T-helper 1 cell treated with Interleukin-12 subunit alpha and Interleukin-12 subunit beta and Interleukin-4 antibody, amounts not matched to agents 30 ng/mL and 1 ng/mL, for 36 hours (primary cell): ENCODE results near the gene OR2T4. TPM values are rescaled to one million over a fixed set of nuclear protein-coding genes. Genes with fewer than 3 reads are reported as not detected.

Experiments
- intact Hi-C: fragments of 100-400 bp; cut with micrococcal nuclease; formaldehyde crosslinking; loops from one replicate; pipeline ENCODE4 v1.15.1; 2024
- total RNA-seq: library from RNA; stranded (reverse); gene quantifications from 2 replicates; pipeline ENCODE4 v1.2.3, GENCODE V29; 2022

The OR2T4 gene, protein sequence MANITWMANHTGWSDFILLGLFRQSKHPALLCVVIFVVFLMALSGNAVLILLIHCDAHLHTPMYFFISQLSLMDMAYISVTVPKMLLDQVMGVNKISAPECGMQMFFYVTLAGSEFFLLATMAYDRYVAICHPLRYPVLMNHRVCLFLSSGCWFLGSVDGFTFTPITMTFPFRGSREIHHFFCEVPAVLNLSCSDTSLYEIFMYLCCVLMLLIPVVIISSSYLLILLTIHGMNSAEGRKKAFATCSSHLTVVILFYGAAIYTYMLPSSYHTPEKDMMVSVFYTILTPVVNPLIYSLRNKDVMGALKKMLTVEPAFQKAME
- not detected in 2 replicates for total RNA-seq

DNA sequence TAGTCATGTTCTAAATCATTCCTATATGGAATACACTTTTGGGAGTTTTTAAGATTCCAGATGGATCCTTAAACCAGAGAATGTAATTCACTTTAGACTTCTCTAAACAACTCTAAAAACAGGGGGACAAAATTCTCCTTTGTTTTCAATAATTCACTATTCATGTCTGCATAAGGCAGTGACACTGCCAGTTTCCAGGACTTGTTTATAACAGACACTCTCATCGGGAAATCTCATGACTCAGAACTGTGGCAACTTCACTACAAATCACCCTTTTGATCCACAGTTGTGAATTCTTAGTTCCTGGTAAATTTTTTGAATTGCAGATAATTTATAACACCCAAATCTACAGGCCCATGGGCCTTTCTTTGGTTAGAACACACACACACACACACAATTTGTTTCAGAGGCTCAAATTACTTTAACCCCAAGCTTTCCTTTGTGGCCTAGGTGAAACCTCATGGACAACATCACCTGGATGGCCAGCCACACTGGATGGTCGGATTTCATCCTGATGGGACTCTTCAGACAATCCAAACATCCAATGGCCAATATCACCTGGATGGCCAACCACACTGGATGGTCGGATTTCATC is at the start of gene OR2T4:
OR2T4 (plus strand) TSS at position 545 of the 595 bp plus-strand sequence; CDS start at position 545, 0 bp downstream.
- intact Hi-C loops, result no loop called here

DNA sequence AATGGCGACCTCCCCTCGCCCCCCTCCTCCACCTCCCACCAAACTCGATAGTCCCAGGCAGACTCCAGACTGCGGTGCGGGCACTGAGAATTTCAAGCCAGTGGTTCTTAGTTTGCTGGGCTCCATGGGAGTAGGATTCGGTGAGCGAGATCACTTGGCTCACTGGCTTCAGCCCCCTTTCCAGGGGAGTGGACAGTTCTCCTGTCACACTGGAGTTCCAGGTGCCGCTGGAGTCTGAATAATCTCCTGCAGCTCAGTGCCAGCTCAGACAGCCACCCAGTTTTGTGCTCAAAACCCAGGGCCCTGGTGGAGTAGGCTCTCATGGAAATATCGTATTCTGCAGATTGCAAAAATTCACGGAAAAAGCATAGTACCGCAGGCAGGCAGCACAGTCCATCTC is 44.7 kb upstream of the OR2T4 start:
- intact Hi-C loops, result no loop called here

DNA sequence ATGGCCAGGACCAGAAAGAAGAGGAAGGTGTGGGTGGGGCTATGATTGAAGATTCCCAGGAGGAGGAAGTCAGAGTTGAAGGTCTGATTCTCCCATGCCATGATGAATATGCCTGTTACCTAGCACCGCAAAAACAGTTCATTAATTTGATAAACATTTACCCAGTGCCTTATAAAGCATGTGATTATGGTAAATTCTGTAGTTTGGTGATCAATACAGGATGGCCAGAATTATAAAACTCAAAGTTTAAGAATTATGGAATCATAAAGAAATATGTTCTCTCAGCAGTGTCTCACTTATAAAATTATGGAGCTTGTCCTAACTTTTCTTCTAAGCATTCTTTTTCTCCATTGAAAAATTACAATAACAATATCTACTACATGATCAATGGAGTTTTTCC is 37.0 kb upstream of the OR2T4 start, which contains the start of gene OR2M7:
OR2M7 (minus strand) TSS at position 101 of the 400 bp plus-strand sequence; CDS start at position 101, 0 bp downstream.
- intact Hi-C loops, result no loop called here

DNA sequence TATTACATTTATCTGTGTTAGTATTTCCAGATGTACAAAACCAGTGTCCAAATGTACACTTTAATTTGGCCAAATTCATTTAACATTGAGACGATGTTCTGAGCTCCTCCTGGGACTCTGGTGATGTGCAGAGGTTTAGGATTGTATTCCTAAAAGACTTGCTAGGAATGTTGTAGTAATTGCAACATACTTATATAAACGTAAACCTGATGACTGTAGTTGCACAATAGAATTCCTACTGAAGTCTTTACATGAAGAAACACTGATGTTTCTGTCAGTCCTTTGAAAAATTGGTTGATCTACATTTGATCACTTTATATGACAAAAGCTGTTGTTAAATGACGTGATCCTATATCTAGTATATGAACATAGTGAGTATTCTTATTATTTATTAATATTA is 18.0 kb upstream of the OR2T4 start:
- intact Hi-C loops, result no loop called here

DNA sequence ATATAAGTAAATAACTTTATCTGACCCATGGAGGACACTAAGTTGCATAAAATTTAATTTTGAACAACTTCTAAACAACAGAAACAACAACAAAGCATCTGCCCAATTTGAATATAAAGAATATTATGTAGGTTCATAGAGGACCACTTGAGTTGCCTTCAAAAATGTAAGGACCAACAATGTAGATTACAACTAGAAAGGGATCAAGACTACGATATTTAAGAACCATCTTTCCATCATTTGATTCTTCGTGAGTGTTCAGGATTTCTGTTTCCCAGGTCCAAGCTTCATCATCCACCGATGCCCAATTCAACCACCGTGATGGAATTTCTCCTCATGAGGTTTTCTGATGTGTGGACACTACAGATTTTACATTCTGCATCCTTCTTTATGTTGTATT is 13.0 kb upstream of the OR2T4 start, which contains the start of gene OR14C36:
OR14C36 (plus strand) TSS at position 301 of the 400 bp plus-strand sequence; CDS start at position 301, 0 bp downstream.
- intact Hi-C loops, result no loop called here

DNA sequence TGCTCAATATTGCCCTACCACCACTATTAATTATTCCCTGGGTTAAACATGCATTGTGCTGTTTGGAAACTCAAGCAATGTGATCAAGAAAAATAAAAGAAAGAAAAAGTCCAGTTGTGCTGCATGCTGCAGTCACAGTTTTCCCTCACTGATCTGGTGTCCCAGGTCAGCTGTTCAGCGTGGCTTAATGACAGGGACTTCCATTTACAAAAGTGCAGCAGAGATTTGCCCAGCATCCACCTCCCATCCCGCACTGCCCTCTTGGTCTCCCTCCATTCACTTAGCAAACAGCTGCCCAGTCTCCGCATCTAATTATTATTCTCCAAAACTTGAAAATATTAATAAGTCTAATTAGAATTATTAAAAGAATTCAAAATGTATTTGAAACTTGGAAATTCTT is 2.0 kb upstream of the OR2T4 start:
- intact Hi-C loops, result no loop called here

DNA sequence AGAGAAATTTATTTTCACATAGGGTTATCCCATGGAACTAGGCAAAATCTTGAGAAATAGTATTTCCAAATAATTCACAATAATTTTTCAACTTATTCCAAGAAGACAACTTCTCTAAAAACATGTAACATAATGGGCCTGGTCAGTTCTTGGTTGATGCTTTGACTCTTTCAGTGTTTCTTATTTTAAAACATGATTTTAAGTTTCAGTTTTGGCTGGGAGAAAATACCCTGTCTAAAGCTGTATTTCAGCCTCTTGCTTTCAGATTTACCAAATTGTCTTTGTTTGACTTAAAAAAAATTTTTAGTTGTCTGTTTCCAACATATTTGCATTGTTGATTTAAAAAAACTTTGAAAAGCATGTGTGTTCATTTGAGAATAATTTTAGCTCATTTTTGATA is 5.1 kb downstream of the OR2T4 start:
- intact Hi-C loops, result no loop called here

DNA sequence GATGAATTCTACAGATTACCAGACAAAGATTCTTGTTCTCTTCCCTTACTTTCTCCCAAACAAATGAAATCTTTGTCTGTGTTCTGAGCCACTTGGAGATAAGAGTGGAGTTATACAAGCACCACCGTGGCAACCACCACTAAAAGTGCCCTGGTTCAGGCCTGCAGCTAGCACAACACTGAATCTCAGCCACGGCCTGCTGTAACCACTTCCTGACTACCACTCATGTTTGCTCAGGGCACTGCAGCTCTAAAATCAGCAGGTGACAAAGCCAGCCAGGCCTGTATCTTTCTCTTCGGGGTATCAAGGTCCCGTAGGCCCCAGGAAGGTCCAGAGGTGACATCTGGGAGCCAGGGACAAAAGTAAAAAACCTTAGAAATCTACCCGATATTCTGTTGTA is 10.9 kb downstream of the OR2T4 start:
- intact Hi-C loops, result no loop called here

DNA sequence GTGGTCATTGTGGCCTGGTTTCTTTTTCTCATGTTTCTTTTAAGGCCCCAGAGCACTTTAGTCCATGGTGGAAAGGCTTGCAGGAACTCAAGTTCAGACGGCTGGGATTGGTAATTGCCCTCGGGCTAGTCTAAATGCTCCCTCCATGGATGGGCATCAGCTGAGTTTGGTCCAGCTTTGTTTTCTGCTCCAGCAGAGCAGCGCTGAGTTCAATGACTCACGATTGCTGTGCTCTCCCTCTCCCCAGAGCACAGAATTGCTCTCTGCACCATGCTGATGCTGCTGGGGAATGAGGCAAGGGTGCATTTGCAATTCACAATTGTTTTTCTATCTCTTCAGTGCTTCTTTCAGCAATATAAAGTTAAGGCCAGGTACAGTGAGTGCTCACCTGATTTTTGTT is 12.3 kb downstream of the OR2T4 start:
- intact Hi-C loops, result no loop called here

DNA sequence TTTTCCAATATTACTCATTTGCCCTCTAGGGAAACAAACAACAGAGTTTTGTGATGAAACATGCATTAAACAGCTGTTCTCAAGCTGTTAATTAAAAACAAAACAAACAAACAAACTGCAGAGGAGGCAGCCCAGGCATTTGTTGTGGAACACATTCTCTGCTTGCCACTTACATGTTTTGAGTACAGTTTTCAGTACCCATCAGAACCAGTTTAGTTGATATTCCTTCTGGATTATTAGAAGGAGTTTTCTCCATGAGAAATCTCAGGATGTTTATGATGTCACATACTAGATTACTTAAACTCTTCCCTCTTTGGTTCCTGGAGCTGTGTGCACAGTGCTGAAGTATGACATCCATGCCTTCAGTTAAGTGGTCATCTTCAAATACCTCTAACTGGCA is 14.0 kb downstream of the OR2T4 start, which contains the start of gene OR2T6:
OR2T6 (plus strand) TSS at position 301 of the 400 bp plus-strand sequence. CDS start 11,863 bp downstream, outside the sequence.
- intact Hi-C loops, result no loop called here

DNA sequence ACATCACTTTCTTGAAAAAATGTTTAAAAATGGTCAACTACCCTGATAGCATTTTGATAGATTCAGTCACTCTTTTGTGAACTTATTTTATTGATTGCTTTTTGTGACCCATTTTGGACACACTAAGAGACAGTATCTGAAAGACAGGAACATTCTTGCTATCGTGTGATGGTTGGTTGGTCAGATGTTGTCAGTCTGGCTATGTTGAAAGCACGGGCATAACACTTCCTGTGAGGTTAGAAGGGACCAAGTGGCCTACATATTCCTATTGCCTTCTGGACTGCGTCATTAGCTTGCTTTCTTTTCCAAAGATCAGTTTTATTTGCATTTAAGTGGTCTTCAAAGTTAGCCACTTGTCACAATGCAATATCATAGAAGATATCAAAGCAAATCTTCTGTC is 15.5 kb downstream of the OR2T4 start:
- intact Hi-C loops, result no loop called here

DNA sequence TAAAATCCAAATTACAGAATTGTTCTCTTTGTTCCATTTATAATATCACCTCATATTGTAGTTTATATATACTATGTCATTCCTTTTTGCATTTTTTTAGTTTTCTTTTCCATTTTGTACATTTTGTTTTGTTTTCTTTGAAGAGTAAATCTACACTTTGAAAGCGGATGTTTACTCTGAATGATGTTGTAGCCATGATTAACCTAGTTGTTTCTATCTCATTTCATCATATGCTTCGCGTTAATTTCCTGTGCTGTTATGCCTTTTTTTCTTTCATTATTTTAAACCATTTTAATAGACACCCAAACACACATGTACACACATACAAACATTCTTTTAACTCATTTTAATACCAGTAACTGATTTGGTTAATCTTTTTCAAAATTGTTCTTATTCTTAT is 19.4 kb downstream of the OR2T4 start:
- intact Hi-C loops, result no loop called here

DNA sequence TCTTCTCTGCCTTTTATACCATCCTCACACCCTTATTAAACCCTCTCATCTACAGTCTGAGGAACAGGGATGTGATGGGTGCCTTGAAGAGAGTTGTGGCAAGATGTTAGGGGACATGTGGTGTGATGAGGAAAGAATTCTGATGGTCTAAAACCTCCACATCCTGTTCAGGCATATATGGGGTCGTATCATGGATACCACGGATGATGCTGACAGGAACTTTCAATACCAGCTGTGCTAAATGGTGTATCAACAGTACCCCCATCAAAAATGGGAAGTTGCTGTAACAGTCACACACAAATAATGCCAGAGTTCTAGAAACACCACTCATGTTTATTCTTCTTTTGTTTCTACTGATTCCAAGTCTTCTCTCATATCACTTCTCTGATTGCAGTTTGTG is 27.0 kb downstream of the OR2T4 start:
- intact Hi-C loops, result no loop called here

DNA sequence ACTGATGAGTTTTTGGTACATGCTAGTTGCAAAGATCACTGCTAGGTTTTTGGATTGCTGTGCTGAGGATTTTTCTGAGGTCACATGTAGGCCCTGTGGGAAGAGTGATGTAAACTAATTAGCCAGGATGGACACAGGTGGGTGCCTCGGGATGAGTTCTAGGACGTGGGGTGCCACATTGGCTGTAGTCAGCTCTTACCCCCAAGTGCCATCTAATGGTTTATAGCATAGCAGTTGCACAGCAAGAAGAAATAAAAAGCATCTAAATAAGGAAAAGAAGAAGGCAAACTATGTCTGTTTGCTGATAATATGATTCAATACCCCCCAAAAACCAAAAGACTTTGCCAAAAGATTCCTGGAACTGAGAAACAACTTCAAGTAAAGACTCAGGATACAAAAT is 31.6 kb downstream of the OR2T4 start:
- intact Hi-C loops, result no loop called here

DNA sequence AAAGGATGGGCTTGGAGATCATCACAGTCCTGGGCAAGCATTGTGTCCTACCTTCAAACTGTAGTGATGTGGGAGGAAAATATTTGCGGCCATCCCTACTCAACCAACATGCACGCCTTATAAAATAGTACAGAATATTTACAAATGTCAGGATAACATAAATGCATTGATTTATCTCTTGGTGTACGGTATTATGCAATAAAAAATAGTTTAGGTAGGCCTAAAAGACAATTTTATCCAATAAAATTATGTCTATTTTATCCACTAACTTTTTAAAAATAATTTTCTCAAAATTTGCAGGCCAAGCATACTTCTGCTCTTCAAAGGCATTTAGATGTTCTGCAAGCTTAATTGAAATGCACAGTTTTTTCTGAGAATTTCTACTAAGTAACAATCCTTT is 41.3 kb downstream of the OR2T4 start, which contains the start of gene OR2T1:
OR2T1 (plus strand) TSS at position 301 of the 400 bp plus-strand sequence. CDS start 3,100 bp downstream, outside the sequence.
- intact Hi-C loops, result loop anchor here (5.0 to 10.0 kb wide), 2 partner anchors 80 to 182 kb away; no protein-coding TSS in a partner anchor

DNA sequence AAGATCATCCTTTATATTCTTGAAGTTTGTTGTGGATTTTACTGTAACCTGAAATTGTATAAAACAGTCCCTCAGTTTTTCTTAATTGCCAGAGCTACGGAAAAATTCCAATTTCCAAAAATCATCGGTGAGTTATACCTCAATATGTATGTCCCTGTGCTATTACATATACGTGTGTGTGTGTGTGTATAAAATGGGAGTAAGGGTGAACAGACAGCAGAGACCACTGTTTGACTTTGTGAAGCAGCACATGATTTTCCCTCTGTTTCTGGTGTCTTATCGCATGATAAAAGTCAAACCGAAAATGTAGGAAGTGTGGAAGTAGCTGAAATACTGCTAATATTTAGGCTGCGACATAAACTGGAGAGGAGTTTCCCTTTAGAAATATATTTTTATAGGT is 42.6 kb downstream of the OR2T4 start:
- intact Hi-C loops, result loop anchor here (1.0 to 10.0 kb wide), 11 partner anchors 78 to 469 kb away; partner anchors contain the start of gene ZNF672

DNA sequence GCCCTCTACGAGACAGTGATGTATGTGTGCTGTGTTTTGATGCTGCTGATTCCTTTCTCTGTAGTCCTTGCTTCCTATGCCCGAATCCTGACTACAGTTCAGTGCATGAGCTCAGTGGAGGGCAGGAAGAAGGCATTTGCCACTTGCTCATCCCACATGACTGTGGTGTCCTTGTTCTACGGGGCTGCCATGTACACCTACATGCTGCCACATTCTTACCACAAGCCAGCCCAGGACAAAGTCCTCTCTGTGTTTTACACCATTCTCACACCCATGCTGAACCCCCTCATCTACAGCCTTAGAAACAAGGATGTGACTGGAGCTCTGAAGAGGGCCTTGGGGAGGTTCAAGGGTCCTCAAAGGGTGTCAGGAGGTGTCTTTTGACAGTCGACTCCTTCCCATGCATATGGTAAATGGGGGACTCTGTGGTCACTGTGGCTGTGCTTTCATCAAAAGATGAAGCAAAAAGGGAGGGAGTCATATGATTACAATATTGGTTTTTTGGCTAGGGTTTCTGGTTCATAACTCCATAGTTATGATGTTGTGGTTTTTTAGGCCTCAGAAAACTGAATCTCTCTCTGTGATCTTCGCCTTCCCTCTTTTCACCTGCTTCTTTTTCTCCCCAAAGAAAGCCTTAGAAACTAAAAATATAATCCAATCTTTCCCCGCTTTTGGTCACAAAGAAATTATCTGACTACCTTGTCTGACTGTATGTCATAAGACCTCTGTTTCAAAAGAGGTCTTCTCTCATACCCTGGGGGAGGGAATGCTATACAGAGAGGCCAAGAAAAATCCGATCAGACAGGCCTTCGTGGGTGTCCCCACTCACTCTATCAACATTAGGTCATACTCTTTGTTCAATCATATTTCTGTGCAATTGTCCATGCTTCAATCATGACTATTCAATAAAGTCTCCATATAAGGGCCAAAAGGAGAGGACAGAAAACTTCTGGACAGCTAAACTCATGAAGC is 45.5 kb downstream of the OR2T4 start:
- intact Hi-C loops, result loop anchor here (10.0 kb wide), 1 partner anchor 178 kb away; no protein-coding TSS in a partner anchor
